ENCODE data around the gene ANO5.
"Not testable (repeated sequence)": the region's sequence is repeated elsewhere in the genome, so short reads cannot be mapped to it uniquely, and the experiment has no call there.

ANO5 gene

DNA sequence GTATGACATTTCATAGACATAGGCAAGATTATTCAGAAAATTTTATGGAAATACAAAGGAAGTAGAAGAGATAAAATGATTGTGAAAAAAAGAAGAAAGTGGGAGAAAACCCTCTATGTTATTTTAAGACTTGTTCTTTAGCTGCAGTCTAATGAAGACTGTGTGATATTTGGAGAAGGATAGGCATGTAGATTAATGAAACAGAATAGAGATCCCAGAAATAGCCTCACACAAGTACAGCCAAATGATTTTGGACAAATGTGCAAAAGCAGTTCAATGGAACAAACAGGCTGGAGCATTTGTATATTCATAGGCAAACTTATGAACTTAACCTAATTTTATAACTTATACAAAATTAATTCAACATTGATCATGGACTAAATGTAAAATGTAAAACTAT lies 14.3 kb downstream of the ANO5 start:
- no peak for DNase-seq

DNA sequence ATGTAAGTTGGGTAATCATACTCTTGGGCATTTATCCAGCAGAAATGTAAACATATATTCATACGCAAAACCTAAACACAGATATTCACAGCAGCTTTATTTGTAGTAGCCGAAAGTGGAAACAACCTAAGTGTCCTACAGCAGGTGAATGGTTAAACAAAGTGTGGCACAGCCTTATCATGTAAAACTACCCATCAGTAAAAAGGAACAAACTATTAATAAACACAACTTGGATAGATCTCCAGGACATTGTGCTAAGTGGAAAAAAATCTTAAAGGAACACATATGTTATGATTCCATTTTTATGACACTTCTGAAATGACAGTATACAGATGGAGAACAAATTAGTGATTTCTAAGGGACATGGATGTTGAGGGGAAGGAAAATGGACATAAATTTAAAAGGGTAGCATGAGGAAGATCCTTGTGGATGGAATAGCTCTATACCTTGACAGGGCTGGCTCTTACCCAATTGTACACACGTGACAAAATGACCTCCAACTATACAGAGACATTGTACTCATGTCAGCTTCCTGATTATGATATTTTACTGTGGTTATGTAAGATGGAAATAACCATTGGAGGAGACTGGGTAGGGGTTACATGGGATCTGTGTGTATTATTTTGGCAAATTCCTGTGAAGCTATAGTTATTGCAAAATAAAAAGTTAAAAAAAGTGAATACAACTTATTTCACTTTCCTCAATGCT lies 15.4 kb downstream of the ANO5 start:
- DNase-seq: no peak

DNA sequence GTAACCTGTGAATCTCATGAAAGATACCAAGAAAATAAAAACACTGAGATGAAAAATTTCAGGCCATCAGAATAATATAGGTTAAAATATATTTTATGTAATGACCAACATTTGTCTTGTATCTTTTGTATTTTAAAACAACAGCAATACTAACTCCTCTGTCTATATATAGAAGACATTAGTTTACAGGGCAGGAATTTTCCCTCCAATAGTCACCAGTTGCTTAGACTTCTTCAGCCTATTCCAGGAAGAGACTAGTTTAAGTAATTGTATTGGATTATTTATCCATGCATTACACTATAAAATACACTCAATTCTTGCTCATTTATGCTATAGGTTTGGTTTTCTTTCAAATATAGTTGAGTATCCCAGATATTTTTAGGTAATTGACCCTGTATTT lies 24.1 kb downstream of the ANO5 start:
- DNase-seq: no peak

DNA sequence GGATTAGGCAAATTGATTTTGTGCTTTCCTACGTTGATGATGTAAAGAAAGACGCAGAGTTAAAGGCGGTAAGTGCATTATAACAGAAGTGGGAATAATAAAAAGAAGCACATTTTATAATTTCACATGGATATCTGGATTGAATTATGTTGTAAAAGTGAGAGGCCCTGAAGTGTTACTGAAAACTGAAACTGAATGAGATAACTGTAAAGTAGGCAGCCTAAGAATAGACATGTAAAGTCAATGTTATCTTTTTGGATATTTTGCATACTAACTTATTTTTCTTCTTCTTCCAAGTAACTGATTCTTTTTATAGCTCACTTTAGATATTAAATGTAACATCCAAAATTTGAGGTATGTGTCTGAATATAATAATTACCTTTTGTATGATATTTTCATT lies 28.3 kb downstream of the ANO5 start:
- no peak for DNase-seq

DNA sequence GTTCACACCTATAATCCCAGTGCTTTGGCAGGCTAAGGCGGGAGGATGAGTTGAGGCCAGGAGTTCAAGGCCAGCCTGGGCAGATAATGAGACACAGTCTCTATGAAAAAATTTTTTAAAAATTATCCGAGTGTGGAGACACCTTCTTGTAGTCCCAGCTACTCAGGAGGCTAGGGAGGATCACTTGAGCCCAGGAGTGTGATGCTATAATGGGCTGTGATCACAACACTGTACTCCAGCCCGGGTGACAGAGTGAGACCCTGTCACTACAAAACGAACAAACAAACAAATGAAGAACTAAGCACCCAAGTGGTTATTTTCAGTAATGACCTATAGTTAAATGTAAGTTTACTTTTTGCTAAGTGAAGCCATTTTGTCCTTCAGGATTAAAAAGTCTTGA lies 32.3 kb downstream of the ANO5 start:
- no peak for DNase-seq

DNA sequence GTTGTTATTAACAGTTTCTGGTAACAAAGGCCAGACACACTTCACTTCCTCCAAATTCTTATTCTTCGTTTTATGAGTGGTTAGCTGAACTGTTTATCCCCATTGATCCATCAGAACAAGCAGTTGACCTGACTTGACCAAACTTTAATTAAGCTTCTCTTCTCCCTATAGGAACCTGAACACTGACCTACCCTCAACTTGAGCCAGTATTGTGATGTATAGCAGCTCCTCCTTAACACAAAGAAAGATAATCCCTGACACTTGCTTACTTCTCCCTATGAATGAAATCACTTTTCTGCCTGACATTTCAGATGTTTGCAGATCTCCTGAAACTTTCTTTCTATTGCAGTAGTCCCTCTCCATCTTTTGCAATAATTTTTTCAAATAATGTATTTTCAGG lies 41.9 kb downstream of the ANO5 start:
- no peak for DNase-seq

DNA sequence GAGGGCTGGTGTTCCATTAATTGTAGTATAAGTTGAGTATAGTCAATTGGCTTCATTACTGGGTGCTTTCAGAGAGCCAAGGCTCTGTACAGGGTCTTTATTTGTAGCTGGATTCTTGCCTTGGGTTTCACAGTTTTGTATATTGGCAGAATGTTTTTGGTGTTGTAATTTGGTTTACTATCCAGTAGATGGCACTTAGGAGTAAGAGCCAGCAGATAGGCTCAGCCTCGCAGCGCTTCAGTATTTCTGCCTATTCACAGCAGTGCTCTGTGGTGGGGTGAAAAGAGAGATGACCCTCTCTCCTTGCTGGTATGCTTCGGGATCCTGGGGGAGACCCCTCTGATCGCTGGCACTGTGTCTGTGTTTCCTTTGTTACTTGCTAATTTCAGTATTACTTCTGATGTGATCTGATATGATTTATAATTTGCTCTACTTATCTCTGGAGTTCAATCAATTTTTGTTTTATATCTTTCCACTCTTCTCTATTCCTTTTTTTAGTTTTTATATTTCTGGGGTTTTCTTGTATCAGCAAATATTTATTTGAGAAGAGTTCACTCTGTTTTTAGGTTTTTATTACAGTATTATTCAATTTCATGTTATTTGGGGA lies 52.2 kb downstream of the ANO5 start:
- peak; percentile 36 for DNase-seq

DNA sequence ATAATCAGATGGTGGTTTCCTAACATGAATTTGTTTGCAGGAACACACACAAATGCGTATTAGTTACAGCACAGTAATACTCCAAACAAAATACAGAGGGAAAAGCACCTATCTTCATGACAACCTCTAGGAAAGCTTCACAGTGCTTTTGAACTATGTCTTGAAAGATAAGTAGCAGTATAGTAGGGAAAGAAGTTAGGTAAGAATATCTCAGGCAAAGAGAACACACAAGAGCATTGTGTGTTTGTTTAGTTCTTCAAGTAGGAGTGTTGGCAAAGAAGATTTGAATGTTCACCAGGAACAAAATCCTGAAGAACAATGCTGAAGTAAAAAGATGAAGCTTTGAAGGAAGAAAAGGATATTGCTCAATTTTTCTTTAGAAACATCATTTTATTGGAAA lies 54.1 kb downstream of the ANO5 start:
- no peak for DNase-seq

DNA sequence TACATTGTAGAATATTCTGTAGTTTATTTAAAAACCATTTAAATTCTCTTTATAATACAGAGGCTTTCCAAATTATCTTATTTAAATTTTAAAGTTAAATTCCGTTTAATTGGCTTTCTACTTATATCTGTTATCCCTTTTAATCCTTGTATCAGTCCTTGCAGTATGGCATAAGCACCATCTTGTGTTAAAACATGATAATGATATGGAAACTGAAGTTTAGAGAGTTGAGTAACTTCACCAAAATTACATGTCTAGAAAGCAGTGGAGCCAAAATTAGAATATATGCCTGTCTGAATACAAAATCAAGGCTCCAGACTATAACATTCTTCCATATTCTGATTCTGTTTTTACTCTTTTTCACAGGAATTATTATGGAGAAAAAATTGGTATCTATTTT lies 57.0 kb downstream of the ANO5 start:
- no peak for DNase-seq

DNA sequence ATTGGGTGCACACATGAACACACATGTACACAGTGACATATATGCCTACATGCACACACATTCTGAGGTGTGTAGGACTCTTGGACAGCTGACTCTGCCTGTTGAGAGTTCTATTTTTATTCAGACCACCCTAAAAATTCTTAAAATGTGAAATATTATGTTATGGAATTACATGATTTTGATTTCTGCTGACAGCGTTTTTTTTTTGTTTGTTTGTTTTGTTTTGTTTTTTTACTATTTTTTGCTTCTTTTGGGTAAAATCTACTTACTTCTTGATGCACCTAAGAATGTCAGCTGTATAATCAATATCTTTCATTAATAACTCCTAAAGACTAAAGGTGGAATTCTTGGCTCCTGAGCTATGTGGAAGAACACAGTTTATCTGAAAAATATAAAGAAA lies 64.0 kb downstream of the ANO5 start:
- no peak for DNase-seq

DNA sequence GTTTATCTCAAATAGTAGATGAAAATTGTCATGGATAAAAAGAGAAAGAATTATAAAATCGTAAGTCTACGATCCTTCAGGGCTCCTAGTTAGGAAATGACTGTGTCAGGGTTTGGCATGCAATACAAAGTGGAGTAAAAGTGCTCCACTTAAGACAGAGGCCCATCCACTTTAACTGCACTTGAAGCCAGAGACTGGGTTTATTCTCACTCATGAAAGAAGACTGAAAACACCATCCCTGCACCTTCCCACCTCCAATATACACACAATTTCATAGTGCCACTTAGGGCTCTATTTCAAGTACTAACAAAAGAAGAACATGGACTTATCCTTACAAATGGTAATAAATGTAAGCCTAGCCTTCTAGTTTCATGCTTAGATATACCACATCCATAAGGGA lies 70.7 kb downstream of the ANO5 start:
- no peak for DNase-seq

DNA sequence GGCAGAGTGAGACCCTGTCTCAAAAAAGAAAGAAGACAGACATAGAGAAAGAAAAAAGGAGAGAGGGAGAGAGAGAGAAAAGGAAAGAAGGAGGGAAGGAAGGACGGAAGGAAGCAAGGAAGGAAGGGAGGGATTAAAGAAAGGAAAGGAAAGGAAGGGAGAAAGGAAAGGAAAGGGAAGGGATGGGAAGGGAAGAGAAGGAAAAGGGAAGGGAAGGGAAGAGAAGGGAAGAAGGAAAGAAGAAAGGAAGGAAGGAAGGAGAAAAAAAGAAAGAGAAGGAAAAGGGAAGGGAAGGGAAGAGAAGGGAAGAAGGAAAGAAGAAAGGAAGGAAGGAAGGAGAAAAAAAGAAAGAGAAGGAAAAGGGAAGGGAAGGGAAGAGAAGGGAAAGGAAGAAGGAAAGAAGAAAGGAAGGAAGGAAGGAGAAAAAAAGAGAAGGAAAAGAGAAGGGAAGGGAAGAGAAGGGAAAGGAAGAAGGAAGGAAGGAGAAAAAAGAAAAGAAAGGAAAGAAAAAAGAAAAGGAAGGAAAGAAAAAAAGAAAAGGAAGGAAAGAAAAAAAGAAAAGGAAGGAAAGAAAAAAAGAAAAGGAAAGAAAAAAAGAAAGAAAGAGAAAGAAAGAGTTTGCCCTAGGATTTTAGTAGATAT lies 76.2 kb downstream of the ANO5 start:
- not testable (repeated sequence) for DNase-seq

DNA sequence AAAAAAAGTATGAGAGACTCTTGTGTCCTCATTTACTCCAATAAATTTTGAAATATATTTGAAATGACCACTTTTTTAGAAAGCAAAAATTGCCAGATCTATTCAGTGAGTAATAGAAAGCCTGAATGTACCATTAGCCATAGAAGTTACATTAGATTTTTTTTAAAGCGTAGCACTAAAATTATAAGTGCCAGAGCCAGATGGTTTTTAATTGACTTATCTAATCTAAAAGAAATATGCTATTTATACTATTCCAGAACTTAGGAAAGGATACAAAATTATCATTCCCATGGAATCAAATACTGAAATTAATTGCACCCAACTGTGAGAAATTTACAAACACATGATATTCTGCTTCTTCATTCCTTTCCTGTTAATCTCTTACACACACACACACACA lies 80.9 kb downstream of the ANO5 start:
- no peak for DNase-seq

DNA sequence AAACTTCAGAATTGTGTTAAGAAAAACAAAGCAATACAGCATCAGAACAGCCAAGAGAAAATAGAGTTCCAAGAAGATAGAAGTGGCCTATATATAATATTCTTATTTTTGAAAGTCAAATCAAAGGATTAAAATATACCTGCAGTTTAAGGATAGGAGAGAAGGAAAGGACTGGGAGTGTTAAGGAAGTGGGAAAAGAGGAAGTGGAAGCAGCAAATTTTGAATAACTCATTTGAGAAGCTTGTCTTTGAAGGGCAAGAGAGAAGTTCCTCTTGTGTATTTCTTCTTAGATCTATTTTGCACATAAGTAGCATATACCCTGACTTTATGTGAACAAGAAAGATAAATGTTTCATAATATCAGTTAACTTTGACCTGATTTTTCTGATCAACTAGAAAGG lies 82.7 kb downstream of the ANO5 start:
- no peak for DNase-seq

DNA sequence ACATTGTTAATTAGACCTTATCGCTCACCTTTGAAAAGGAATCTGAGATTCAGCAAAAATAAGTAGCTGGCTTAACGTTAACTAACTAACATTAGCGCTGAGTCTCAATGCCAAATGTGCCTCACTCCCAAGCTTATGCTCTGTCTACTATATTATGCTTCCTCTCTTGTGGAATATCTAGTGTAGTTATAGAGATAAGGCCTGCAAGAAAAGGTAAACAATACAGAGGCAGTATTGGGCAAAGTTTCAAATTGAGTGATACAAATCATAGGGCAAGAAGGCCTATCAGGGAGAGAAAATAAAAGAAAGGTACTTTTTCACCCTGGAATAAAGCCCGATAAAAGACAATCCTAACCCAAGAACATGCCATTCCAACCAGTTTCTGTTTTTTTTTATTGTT lies 83.7 kb downstream of the ANO5 start:
- no peak for DNase-seq

DNA sequence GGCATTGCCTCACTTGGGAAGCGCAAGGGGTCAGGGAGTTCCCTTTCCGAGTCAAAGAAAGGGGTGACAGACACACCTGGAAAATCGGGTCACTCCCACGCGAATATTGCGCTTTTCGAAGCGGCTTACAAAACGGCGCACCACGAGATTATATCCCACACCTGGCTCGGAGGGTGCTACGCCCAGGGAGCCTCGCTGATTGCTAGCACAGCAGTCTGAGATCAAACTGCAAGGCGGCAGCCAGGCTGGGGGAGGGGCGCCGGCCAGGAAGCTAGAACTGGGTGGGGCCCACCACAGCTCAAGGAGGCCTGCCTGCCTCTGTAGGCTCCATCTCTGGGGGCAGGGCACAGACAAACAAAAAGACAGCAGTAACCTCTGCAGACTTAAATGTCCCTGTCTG lies 92.1 kb downstream of the ANO5 start:
- DNase-seq: not testable (repeated sequence)

DNA sequence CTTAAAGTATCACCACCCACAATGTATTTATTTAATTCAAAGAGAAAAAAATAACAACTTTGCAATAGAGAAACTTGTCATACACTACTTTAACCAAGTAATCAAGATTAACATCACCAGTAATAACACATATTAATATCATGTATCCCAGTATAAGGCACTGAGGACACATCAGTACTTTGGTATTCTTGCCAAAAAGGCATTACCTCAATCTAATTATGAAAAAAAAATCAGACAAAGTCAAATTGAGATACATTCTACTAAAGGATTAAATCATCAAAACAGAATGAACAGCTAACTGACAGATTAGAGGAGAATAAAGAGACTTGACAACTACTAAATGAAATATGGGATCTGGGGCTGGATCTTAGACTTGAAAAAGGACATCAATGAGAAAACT lies 109.5 kb downstream of the ANO5 start:
- DNase-seq: no peak

DNA sequence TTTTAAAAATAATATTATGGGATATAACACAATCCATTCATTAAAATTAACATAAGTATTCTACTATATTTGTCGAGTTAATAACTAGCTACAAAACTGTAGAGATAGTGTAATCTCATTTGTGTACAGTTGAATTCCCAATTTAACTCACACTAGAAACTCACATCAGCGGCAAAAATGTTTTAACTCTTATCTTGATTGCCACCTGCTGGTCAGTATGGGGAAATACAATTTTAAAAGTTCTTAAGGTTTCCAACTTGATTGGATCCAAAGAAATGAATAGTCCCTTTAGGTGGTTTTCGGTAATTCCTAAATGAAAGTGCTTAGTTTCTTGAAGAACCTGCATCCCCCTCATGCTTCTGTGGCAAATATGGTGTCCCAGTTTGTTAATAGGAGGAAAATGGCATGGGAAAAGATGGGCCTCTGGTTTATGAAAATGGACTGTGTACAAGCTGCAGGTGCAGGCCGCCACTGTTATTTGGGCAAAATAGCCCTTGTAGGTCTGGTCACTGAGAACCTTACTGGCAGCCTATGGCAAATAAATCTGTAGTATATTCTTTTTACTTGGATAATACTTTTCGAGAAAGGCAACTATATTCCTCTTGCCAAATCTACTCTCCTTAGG lies 111.6 kb downstream of the ANO5 start:
- peak; percentile 30 for DNase-seq

DNA sequence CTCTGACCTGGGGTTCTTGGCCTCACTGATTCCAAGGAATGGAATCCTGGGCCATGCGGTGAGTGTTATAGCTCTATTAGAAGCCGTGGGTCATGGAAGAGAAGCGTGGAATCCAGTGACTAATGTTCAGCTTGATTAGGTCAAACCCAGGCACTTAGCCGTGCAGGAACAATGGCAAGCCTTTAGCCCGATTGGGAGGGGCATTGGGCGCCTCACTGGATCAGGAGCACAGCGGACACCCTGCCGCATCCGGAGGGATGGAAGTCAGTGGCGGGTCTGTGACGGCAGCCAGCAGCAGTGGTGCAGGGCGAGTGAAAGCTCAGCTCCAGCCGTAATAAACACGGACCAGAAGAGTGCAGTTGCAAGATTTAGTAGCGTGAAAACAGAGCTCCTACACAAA lies 124.8 kb downstream of the ANO5 start:
- DNase-seq: no peak

DNA sequence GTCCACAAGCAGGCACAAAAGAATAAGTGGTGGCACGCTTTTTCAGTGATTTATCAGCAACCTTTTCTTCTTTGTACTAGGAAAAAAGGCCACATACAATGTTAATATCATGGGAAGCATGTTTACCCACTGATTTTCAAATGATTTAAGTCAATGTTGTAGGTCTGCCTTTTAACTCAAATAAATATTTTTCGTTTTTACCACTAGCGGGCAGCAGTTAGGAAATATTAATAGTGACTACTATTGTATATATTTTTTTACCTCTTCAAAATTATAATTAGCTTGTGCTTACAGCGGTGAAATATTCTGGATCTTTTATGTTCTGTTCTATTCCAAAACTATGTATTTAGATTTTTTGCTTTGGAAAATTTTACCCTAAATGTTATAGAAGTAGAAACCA lies 138.9 kb downstream of the ANO5 start:
- no peak for DNase-seq
